OCI-LY1 (cell line): ENCODE results near the gene CDK18.

ENCODE experiments used
- CTCF ChIP-seq: fragments of 200-600 bp; sonication (generic), shearing (Covaris generic); IDR thresholded peaks from 2 replicates; pipeline ENCODE4 v1.5.1; 2017; ENCODE audit warnings: mild to moderate bottlenecking, antibody characterized with exemption, low read length, moderate library complexity, mixed read lengths
- EZH2 ChIP-seq: fragments of 200-600 bp; sonication (generic), shearing (Covaris generic); IDR thresholded peaks from 2 replicates; pipeline ENCODE4 v1.8.0; 2017; ENCODE audit warnings: borderline replicate concordance, mixed run types, mild to moderate bottlenecking, antibody characterized with exemption, low read length, moderate library complexity, mixed read lengths

- TF ChIP-seq CTCF: no peak
- TF ChIP-seq EZH2: no peak
Measured at GRCh38 chr1:205521686-205522085, 17.2 kb downstream of the CDK18 start.
